ENCODE measurements around the gene GRB2. TPM values are rescaled to one million over a fixed set of nuclear protein-coding genes. Genes with fewer than 3 reads are reported as not detected.

Gene GRB2
- total and polyA plus RNA-seq, 10 of the 15 experiments (the other 5 are each of a cell fraction or from before 2014, with no cell fraction given), result 113 to 268 (median 158) TPM

DNA sequence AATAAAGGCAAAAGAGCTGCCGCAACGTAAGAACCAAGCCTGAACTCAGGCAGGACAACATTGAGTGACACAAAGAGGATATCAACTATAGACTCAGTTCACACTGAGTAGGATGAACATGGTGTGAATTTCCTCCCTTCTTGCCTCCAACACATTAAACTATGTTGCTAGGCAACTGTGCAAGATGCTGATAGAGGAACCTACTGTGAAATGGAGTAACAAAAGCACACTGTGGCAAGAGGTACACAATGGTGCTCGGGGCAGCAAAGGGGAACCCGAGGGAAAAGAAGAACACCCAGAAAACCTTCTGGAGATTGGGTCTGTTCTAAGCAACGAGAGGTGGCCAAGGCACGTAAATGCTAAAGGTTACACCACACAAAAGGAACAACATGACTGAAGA lies 34.1 kb downstream of the GRB2 start:
- H4K20me1 ChIP-seq (ENCODE audit: control insufficient read depth, insufficient read depth), result peaks cover 12% of the 10 kb centered on the region
- peak overlapping the region; percentile 27; the same call in 1 of the 2 replicates for H3K27ac ChIP-seq (ENCODE audit: control insufficient read depth, insufficient read depth)
- 30% methylated on average over 6 of the region's 6 CpGs for WGBS (ENCODE audit: insufficient coverage, insufficient replicate concordance, low lambda C conversion rate, missing lambda C conversion rate)
- CTCF ChIA-PET, result interaction anchor here (1.3 to 3.0 kb wide), 3 partner anchors 22 to 49 kb away, joined by 3 to 9 read pairs (median 6); no protein-coding TSS in a partner anchor
- POLR2A ChIA-PET, result interaction anchor here (2.0 to 2.6 kb wide), 2 partner anchors 9 to 26 kb away, joined by 5 to 7 read pairs; no protein-coding TSS in a partner anchor
- SMC1A ChIA-PET (ENCODE audit: uncharacterized antibody, unreplicated experiment), result interaction anchor here (1.1 to 7.6 kb wide), 3 partner anchors 22 to 50 kb away, joined by 3 to 27 read pairs (median 11); no protein-coding TSS in a partner anchor
- H3K36me3 ChIP-seq (ENCODE audit: control insufficient read depth in 2 of 2, insufficient read depth in 2 of 2, low read length in 1 of 2), result peaks cover 5 to 32% of the 10 kb centered on the region in 2 experiments
- H3K27me3 ChIP-seq (replicated peaks in 1 of 2; ENCODE audit: control insufficient read depth in 2 of 2, insufficient read depth in 2 of 2, low read length in 1 of 2), result no peaks in the 10 kb centered on the region
- ATAC-seq (peak; percentile 51), DNase-seq (ENCODE audit: low read depth, low spot score) (no peak), FAIRE-seq (no peak)
- no TSS peak for BruUV-seq (replicated peaks)
- H2AFZ ChIP-seq (ENCODE audit: control insufficient read depth, low read depth, low read length), result no peak overlapping the region
- peak; percentile 83; the same call in 1 of the 2 replicates for TF ChIP-seq BMI1 (IDR thresholded peaks at IDR 0.05; ENCODE audit: borderline replicate concordance)
- peak; percentile 87; the same call in 1 of the 2 replicates for TF ChIP-seq BACH1 (IDR thresholded peaks at IDR 0.05; ENCODE audit: borderline replicate concordance)
- TF ChIP-seq RELB (IDR thresholded peaks at IDR 0.05; ENCODE audit: low read depth), result peak; percentile 73
- TF ChIP-seq, protein P1, sequence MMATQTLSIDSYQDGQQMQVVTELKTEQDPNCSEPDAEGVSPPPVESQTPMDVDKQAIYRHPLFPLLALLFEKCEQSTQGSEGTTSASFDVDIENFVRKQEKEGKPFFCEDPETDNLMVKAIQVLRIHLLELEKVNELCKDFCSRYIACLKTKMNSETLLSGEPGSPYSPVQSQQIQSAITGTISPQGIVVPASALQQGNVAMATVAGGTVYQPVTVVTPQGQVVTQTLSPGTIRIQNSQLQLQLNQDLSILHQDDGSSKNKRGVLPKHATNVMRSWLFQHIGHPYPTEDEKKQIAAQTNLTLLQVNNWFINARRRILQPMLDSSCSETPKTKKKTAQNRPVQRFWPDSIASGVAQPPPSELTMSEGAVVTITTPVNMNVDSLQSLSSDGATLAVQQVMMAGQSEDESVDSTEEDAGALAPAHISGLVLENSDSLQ (IDR thresholded peaks at IDR 0.05), result peak; percentile 53; the same call in 1 of the 2 replicates
- no peak for TF ChIP-seq SIX5 (IDR thresholded peaks at IDR 0.05; ENCODE audit: low read depth, low read length, severe bottlenecking)
- no peak for TF ChIP-seq GATAD2B (conservative IDR thresholded peaks at IDR 0.05; ENCODE audit: low read depth)
- intact Hi-C loops (cut with micrococcal nuclease; ENCODE audit: unreplicated experiment) (no loop called here), in situ Hi-C loops (cut with MboI) (no loop called here)
- H3K9me3 ChIP-seq (replicated peaks; ENCODE audit: control insufficient read depth, insufficient read depth, low read length), result no peaks in the 10 kb centered on the region
- peaks cover 24% of the 10 kb centered on the region for H3K4me1 ChIP-seq (ENCODE audit: control insufficient read depth, insufficient read depth, low read length)
- H3K9ac ChIP-seq (ENCODE audit: control insufficient read depth, insufficient read depth, low read length), result no peak overlapping the region
- RAD21 ChIA-PET (ENCODE audit: unreplicated experiment), result interaction anchor here (1.2 to 1.4 kb wide), 2 partner anchors 9 to 27 kb away, joined by 3 read pairs; no protein-coding TSS in a partner anchor
- no peak overlapping the region for H3K4me3 ChIP-seq
- H3K79me2 ChIP-seq (ENCODE audit: control insufficient read depth, insufficient read depth, low read length), result peaks cover 91% of the 10 kb centered on the region
- H3K4me2 ChIP-seq (ENCODE audit: control insufficient read depth, insufficient read depth), result peak overlapping the region; percentile 6

All from GM12878 (cell line).